H1 (cell line): ENCODE results near the gene PARK7. TPM values are rescaled to one million over a fixed set of nuclear protein-coding genes. Genes with fewer than 3 reads are reported as not detected.

Source experiments
- CTCF ChIA-PET: fragments of 300-600 bp; sonication (Branson Sonifier 250); formaldehyde crosslinking; loops from one replicate; lab custom pipeline; 2021; ENCODE audit not compliant: partially characterized antibody; lab: Charles Lee
- POLR2A ChIA-PET: fragments of 300-600 bp; sonication (Branson Sonifier 250); formaldehyde crosslinking; loops from one replicate; lab custom pipeline; 2021; ENCODE audit warnings: inconsistent platforms; ENCODE audit not compliant: partially characterized antibody; lab: Charles Lee
- DNase-seq, 2 experiments: peaks; one replicate each; pipeline versions ENCODE4 v3.0.0 to v3.0.0-alpha.2; 2010 to 2022; ENCODE audit warnings: low spot score in 2 of 2, low read depth in 1 of 2, mixed read lengths in 1 of 2
- FAIRE-seq: peaks from 2 replicates; lab custom pipeline; 2011; peaks lifted over from hg19 to GRCh38; lab: Jason Lieb, UNC
- H2AFZ ChIP-seq: 2 replicates; pipeline ENCODE4 v1.8.1; 2012; ENCODE audit warnings: low read length, inconsistent platforms
- H2AK5ac ChIP-seq: 2 replicates; pipeline ENCODE4 v1.6.1; 2013; ENCODE audit warnings: low read depth, low read length
- H2BK120ac ChIP-seq: replicated peaks from 2 replicates; pipeline ENCODE3; 2013; ENCODE audit warnings: low read depth, low read length, inconsistent platforms
- H2BK12ac ChIP-seq: 2 replicates; pipeline ENCODE4 v1.6.1; 2013; ENCODE audit warnings: low read depth, low read length
- H2BK15ac ChIP-seq: 2 replicates; pipeline ENCODE4 v1.6.1; 2013; ENCODE audit warnings: low read length
- H2BK20ac ChIP-seq: 2 replicates; pipeline ENCODE4 v1.6.1; 2013; ENCODE audit warnings: low read length
- H2BK5ac ChIP-seq: 2 replicates; pipeline ENCODE4 v1.6.1; 2013; ENCODE audit warnings: low read depth, low read length
- H3K14ac ChIP-seq: 2 replicates; pipeline ENCODE4 v1.6.1; 2013; ENCODE audit warnings: inconsistent platforms; ENCODE audit not compliant: insufficient read length
- H3K18ac ChIP-seq: 2 replicates; pipeline ENCODE4 v1.6.1; 2013; ENCODE audit warnings: low read length; ENCODE audit errors: extremely low read depth
- H3K23ac ChIP-seq: 2 replicates; pipeline ENCODE4 v1.6.1; 2013; ENCODE audit warnings: inconsistent platforms; ENCODE audit not compliant: insufficient read length
- H3K23me2 ChIP-seq: 2 replicates; pipeline ENCODE4 v1.6.1; 2013; ENCODE audit warnings: low read depth, low read length
- H3K27ac ChIP-seq: 2 replicates; pipeline ENCODE4 v1.6.1; 2011; ENCODE audit warnings: low read depth, low read length, inconsistent platforms
- H3K27me3 ChIP-seq, 4 experiments: replicated peaks in 1 of 4; 1 replicate in 1 of 4; 2 replicates in 3 of 4; pipeline versions ENCODE4 v1.6.1 to v1.8.1; 2011 to 2013; ENCODE audit warnings: low read length in 3 of 4, mild to moderate bottlenecking in 3 of 4, inconsistent platforms in 2 of 4, mixed read lengths in 2 of 4, moderate library complexity in 1 of 4; ENCODE audit not compliant: control insufficient read depth in 3 of 4, insufficient read depth in 3 of 4; ENCODE audit errors: extremely low read depth in 1 of 4
- H3K36me3 ChIP-seq, 4 experiments: 2 replicates each; pipeline versions ENCODE4 v1.6.1 to v1.8.1; 2011 to 2013; ENCODE audit warnings: mild to moderate bottlenecking in 4 of 4, low read length in 3 of 4, moderate library complexity in 2 of 4, control low read depth in 1 of 4, inconsistent platforms in 1 of 4; ENCODE audit not compliant: insufficient read depth in 4 of 4, control insufficient read depth in 2 of 4
- H3K4ac ChIP-seq: replicated peaks from 2 replicates; pipeline ENCODE3; 2013; ENCODE audit warnings: low read length, low read depth, mixed read lengths, inconsistent platforms; ENCODE audit not compliant: insufficient read length
- H3K4me1 ChIP-seq, 4 experiments: replicated peaks in 1 of 4; 1 replicate in 1 of 4; 2 replicates in 3 of 4; pipeline versions ENCODE4 v1.6.1 to v1.8.1; 2011 to 2013; ENCODE audit warnings: low read length in 3 of 4, inconsistent platforms in 2 of 4, mixed read lengths in 1 of 4; ENCODE audit not compliant: insufficient read depth in 4 of 4, control insufficient read depth in 3 of 4
- H3K4me2 ChIP-seq, 2 experiments: 2 replicates each; pipeline versions ENCODE4 v1.6.1 to v1.8.1; 2011 to 2013; ENCODE audit warnings: low read depth in 2 of 2, low read length in 2 of 2, control low read depth in 1 of 2, inconsistent platforms in 1 of 2, mild to moderate bottlenecking in 1 of 2; ENCODE audit not compliant: insufficient read depth in 1 of 2
- H3K4me3 ChIP-seq, 4 experiments: fragments of 200-600, 300-600 bp in 1 of 4; sonication (generic), shearing (Covaris generic), sonication (Bioruptor Twin) in 1 of 4; 2 replicates each; pipeline versions ENCODE4 v1.5.1 to v1.8.1; 2011 to 2016; ENCODE audit warnings: low read length in 4 of 4, low read depth in 3 of 4, control low read depth in 2 of 4, inconsistent platforms in 2 of 4, mild to moderate bottlenecking in 2 of 4, mixed read lengths in 1 of 4, moderate library complexity in 1 of 4; ENCODE audit not compliant: insufficient read depth in 2 of 4; ENCODE audit errors: extremely low read depth in 1 of 4
- H3K56ac ChIP-seq: replicated peaks from 2 replicates; pipeline ENCODE3; 2013; ENCODE audit warnings: low read depth, mild to moderate bottlenecking, mixed read lengths, low read length, inconsistent platforms; ENCODE audit not compliant: insufficient read length
- H3K79me1 ChIP-seq: 2 replicates; pipeline ENCODE4 v1.6.1; 2013; ENCODE audit warnings: low read depth, low read length, control low read depth
- H3K79me2 ChIP-seq, 2 experiments: 2 replicates each; pipeline versions ENCODE4 v1.6.1 to v1.8.1; 2012 to 2013; ENCODE audit warnings: low read length in 2 of 2, mild to moderate bottlenecking in 2 of 2, inconsistent platforms in 1 of 2; ENCODE audit not compliant: insufficient read depth in 2 of 2, control insufficient read depth in 1 of 2
- H3K9ac ChIP-seq, 4 experiments: replicated peaks in 1 of 4; 1 replicate in 1 of 4; 2 replicates in 3 of 4; pipeline versions ENCODE4 v1.6.1 to v1.8.1; 2011 to 2013; ENCODE audit warnings: low read depth in 3 of 4, low read length in 3 of 4, control low read depth in 2 of 4, mild to moderate bottlenecking in 2 of 4, moderate library complexity in 2 of 4, inconsistent platforms in 1 of 4; ENCODE audit errors: extremely low read depth in 1 of 4
- H3K9me3 ChIP-seq, 2 experiments: 2 replicates each; pipeline versions ENCODE4 v1.6.1 to v1.8.1; 2012 to 2013; ENCODE audit warnings: mild to moderate bottlenecking in 2 of 2, moderate library complexity in 2 of 2, control low read depth in 1 of 2, inconsistent platforms in 1 of 2, low read depth in 1 of 2, low read length in 1 of 2, mixed read lengths in 1 of 2; ENCODE audit not compliant: insufficient read depth in 2 of 2
- H4K20me1 ChIP-seq, 2 experiments: replicated peaks in 1 of 2; 2 replicates each; pipeline versions ENCODE3 to v1.8.1; 2011 to 2013; ENCODE audit warnings: inconsistent platforms in 2 of 2, low read length in 2 of 2, mild to moderate bottlenecking in 1 of 2; ENCODE audit not compliant: insufficient read depth in 2 of 2, control insufficient read depth in 1 of 2
- H4K5ac ChIP-seq: 2 replicates; pipeline ENCODE4 v1.6.1; 2013; ENCODE audit warnings: low read length, low read depth, mixed read lengths, inconsistent platforms; ENCODE audit not compliant: insufficient read length
- H4K8ac ChIP-seq: 2 replicates; pipeline ENCODE4 v1.8.0; 2013; ENCODE audit warnings: mild to moderate bottlenecking, moderate library complexity, low read length, inconsistent platforms; ENCODE audit not compliant: insufficient read depth; ENCODE audit errors: extremely low read depth
- H4K91ac ChIP-seq: replicated peaks from 2 replicates; pipeline ENCODE3; 2013; ENCODE audit warnings: low read length, mixed read lengths, inconsistent platforms; ENCODE audit not compliant: insufficient read length
- CTCF ChIP-seq, 3 experiments: IDR thresholded peaks; 1 replicate in 2 of 3; 2 replicates in 1 of 3; pipeline versions ENCODE4 v1.5.1 to v1.6.1; 2011; ENCODE audit warnings: low read length in 3 of 3, mild to moderate bottlenecking in 3 of 3, inconsistent platforms in 2 of 3, low read depth in 1 of 3, moderate library complexity in 1 of 3; ENCODE audit not compliant: insufficient read depth in 1 of 3; ENCODE audit errors: control extremely low read depth in 1 of 3
- FOSL1 ChIP-seq: IDR thresholded peaks from 2 replicates; pipeline ENCODE4 v1.6.1; 2011; ENCODE audit warnings: mild to moderate bottlenecking, low read depth, low read length, moderate library complexity; ENCODE audit not compliant: insufficient read depth
- GTF2F1 ChIP-seq: IDR thresholded peaks from 2 replicates; pipeline ENCODE4 v1.6.1; 2012; ENCODE audit warnings: low read depth, low read length, improper control_type of control experiment, borderline replicate concordance
- KDM4A ChIP-seq: IDR thresholded peaks from one replicate; pipeline ENCODE4 v1.7.1; 2012; ENCODE audit warnings: low read depth, mild to moderate bottlenecking, moderate library complexity, low read length, inconsistent platforms; ENCODE audit not compliant: severe bottlenecking
- MAFK ChIP-seq: IDR thresholded peaks from 2 replicates; pipeline ENCODE4 v1.6.1; 2012; ENCODE audit warnings: low read depth, mild to moderate bottlenecking, improper control_type of control experiment, low read length
- NANOG ChIP-seq: IDR thresholded peaks from 2 replicates; pipeline ENCODE4 v1.6.1; 2011; ENCODE audit warnings: low read length, low read depth, mild to moderate bottlenecking, inconsistent platforms; ENCODE audit not compliant: insufficient read depth, poor library complexity, severe bottlenecking
- POLR2AphosphoS5 ChIP-seq: IDR thresholded peaks from 2 replicates; pipeline ENCODE4 v1.6.1; 2011; ENCODE audit warnings: low read depth, low read length
- RNF2 ChIP-seq: fragments of 200-900, 300-1000 bp; sonication (generic); IDR thresholded peaks from 2 replicates; pipeline ENCODE4 v1.7.1; 2016; ENCODE audit warnings: borderline replicate concordance, low read depth, mild to moderate bottlenecking, antibody characterized with exemption, low read length; ENCODE audit not compliant: poor library complexity, severe bottlenecking; ENCODE audit errors: missing control alignments
- SAP30 ChIP-seq: fragments of 300-600 bp; sonication (generic); IDR thresholded peaks from 2 replicates; pipeline ENCODE4 v1.7.1; 2012; ENCODE audit warnings: low read length, moderate library complexity, mild to moderate bottlenecking, inconsistent platforms; ENCODE audit not compliant: insufficient read depth, insufficient replicate concordance
- TBP ChIP-seq: IDR thresholded peaks from 2 replicates; pipeline ENCODE4 v1.6.1; 2011; ENCODE audit warnings: low read depth, low read length, improper control_type of control experiment
- whole genome bisulfite sequencing, 2 experiments: shearing (Covaris generic) in 1 of 2; methylation state at CpG; one replicate each; pipeline versions ENCODE4 v1.1.6 to v1.1.7; 2013 to 2015; ENCODE audit warnings: low lambda C conversion rate in 2 of 2, mixed read lengths in 2 of 2, inconsistent platforms in 1 of 2, low coverage in 1 of 2, missing lambda C conversion rate in 1 of 2; ENCODE audit not compliant: insufficient replicate concordance in 2 of 2, insufficient coverage in 1 of 2, insufficient read length in 1 of 2; ENCODE audit errors: extremely low coverage in 1 of 2, missing lambda C conversion rate in 1 of 2; 5-methylcytosine and 5-hydroxymethylcytosine counted together
- polyA plus RNA-seq, 7 experiments: library from polyadenylated mRNA; depleted of rRNA in 3 of 7; stranded (reverse) in 5 of 7; unstranded in 2 of 7; fragments of >200 nt in 5 of 7; fragments of 200-250 nt in 2 of 7; gene quantifications; 1 replicate in 5 of 7; 2 replicates in 1 of 7; 4 replicates in 1 of 7; pipeline versions ENCODE4 v1.2.1 to v1.2.3, GENCODE V29; 2011 to 2013; ENCODE audit warnings: missing spikeins in 2 of 7, mixed read lengths in 2 of 7
- total RNA-seq: library from RNA; stranded (reverse); fragmentation: NEBNext Ultra II Directional; extraction: Animal tissue kit (Norgen Biotek cat#: 25700); gene quantifications from 2 replicates; pipeline ENCODE4 v1.2.1, GENCODE V29; 2021

The PARK7 gene
- total and polyA plus RNA-seq, 2 of the 8 experiments (the other 6 are each of a cell fraction or from before 2014, with no cell fraction given) = 206 to 383 TPM

- Histone ChIP-seq H4K91ac (no peak overlapping the region), H3K79me1 (peaks cover 3% of the 10 kb centered on the region; the same call in 1 of the 2 replicates), H3K27ac (no peak overlapping the region), H2AK5ac (no peak overlapping the region), H4K5ac (no peak overlapping the region), H3K4me2 (no peak overlapping the region), H3K4me1 (no peaks in the 10 kb centered on the region), H3K36me3 (peaks cover 26 to 75% (median 57%) of the 10 kb centered on the region in 4 experiments), H4K20me1 (peaks cover 4 to 6% of the 10 kb centered on the region in 2 experiments), H3K56ac (no peak overlapping the region), H3K18ac (no peak overlapping the region), H3K23me2 (no peaks in the 10 kb centered on the region), H2BK15ac (no peak overlapping the region), H3K4ac (no peak overlapping the region), H3K4me3 (no peak overlapping the region), H3K79me2 (peaks cover 0 to 49% of the 10 kb centered on the region in 2 experiments; a peak in 2 of 4 replicates), H2BK5ac (no peak overlapping the region), H3K23ac (no peak overlapping the region), H2BK120ac (no peak overlapping the region), H3K14ac (no peak overlapping the region), H3K27me3 (no peaks in the 10 kb centered on the region), H2BK20ac (no peak overlapping the region), H4K8ac (no peak overlapping the region), H2BK12ac (no peak overlapping the region), H3K9me3 (no peaks in the 10 kb centered on the region), H3K9ac (no peak overlapping the region), H2AFZ (no peak overlapping the region)
- no peak for DNase-seq
- ChIA-PET CTCF (interaction anchor here (1.2 to 6.6 kb wide), 3 partner anchors 8 to 349 kb away, joined by 3 to 38 read pairs (median 4); no protein-coding TSS in a partner anchor), POLR2A (interaction anchor here (1.8 kb wide), 1 partner anchor 18 kb away, joined by 4 read pairs; no protein-coding TSS in a partner anchor)
- WGBS, 2 experiments = 96% methylated on average over 1 of the region's 1 CpG; no CpG with 5 or more reads in 1 of the 2 experiments
- FAIRE-seq = no peak
- TF ChIP-seq KDM4A (no peak), SAP30 (no peak), MAFK (no peak), TBP (no peak), GTF2F1 (no peak), CTCF (IDR thresholded peaks at IDR 0.05; ENCODE audit: control extremely low read depth in 1 of 3, insufficient read depth in 1 of 3, low read depth in 1 of 3, low read length in 3 of 3) (no peak), NANOG (no peak), RNF2 (no peak), FOSL1 (no peak), POLR2AphosphoS5 (no peak)
Observed at GRCh38 chr1:7967196-7967595, 5.7 kb downstream of the PARK7 start.
